ENCODE data around the gene DPY19L2.
"Not testable (repeated sequence)": the region's sequence is repeated elsewhere in the genome, so short reads cannot be mapped to it uniquely, and the experiment has no call there.

- not testable (repeated sequence) for TF ChIP-seq POLR2A, CTCF (IDR thresholded peaks at IDR 0.05)
Observed at GRCh38 chr12:63658501-63658900, 9.8 kb downstream of the DPY19L2 start.
